ENCODE results near the gene TBC1D5. TPM values are rescaled to one million over a fixed set of nuclear protein-coding genes. Genes with fewer than 3 reads are reported as not detected.

The TBC1D5 gene
- total RNA-seq, 1 experiment from 2014 or later: 38.3 TPM

GRCh38 chr3:17360991-17361390 is 381.4 kb downstream of the TBC1D5 start:
- no peak overlapping the region for H3K27ac Mint-ChIP-seq (ENCODE audit: unreplicated experiment)
- intact Hi-C loops (cut with micrococcal nuclease; ENCODE audit: unreplicated experiment): no loop called here
- TF ChIP-seq CTCF (IDR thresholded peaks at IDR 0.05; ENCODE audit: unreplicated experiment): no peak
- no peaks in the 10 kb centered on the region for H3K9me3 Mint-ChIP-seq (ENCODE audit: low read depth, unreplicated experiment)
- BruUV-seq (replicated peaks): no TSS peak
- no peaks in the 10 kb centered on the region for H3K4me1 Mint-ChIP-seq (ENCODE audit: low read depth, unreplicated experiment)
- CTCF ChIA-PET: no interaction called here
- H3K27me3 Mint-ChIP-seq (ENCODE audit: unreplicated experiment): no peaks in the 10 kb centered on the region
- no peaks in the 10 kb centered on the region for H3K36me3 Mint-ChIP-seq (ENCODE audit: insufficient read depth, unreplicated experiment)
- no peak for DNase-seq
- no peak overlapping the region for H3K4me3 Mint-ChIP-seq (ENCODE audit: low read depth, unreplicated experiment)

- CTCF ChIA-PET: no interaction called here
- Mint-ChIP-seq H3K9me3 (ENCODE audit: low read depth, unreplicated experiment) (no peaks in the 10 kb centered on the region), H3K4me3 (ENCODE audit: low read depth, unreplicated experiment) (no peak overlapping the region), H3K4me1 (ENCODE audit: low read depth, unreplicated experiment) (no peaks in the 10 kb centered on the region), H3K36me3 (ENCODE audit: insufficient read depth, unreplicated experiment) (no peaks in the 10 kb centered on the region), H3K27ac (ENCODE audit: unreplicated experiment) (no peak overlapping the region), H3K27me3 (ENCODE audit: unreplicated experiment) (no peaks in the 10 kb centered on the region)
- no TSS peak for BruUV-seq (replicated peaks)
- intact Hi-C loops (cut with micrococcal nuclease; ENCODE audit: unreplicated experiment): no loop called here
- TF ChIP-seq CTCF (IDR thresholded peaks at IDR 0.05; ENCODE audit: unreplicated experiment): no peak
- DNase-seq: no peak
Observed at GRCh38 chr3:17359911-17360310, 382.5 kb downstream of the TBC1D5 start.

GRCh38 chr3:17357035-17357710 is 385.3 kb downstream of the TBC1D5 start:
- intact Hi-C loops (cut with micrococcal nuclease; ENCODE audit: unreplicated experiment): no loop called here
- Mint-ChIP-seq H3K9me3 (ENCODE audit: low read depth, unreplicated experiment) (no peaks in the 10 kb centered on the region), H3K27me3 (ENCODE audit: unreplicated experiment) (no peaks in the 10 kb centered on the region), H3K4me1 (ENCODE audit: low read depth, unreplicated experiment) (no peaks in the 10 kb centered on the region), H3K36me3 (ENCODE audit: insufficient read depth, unreplicated experiment) (no peaks in the 10 kb centered on the region), H3K27ac (ENCODE audit: unreplicated experiment) (no peak overlapping the region), H3K4me3 (ENCODE audit: low read depth, unreplicated experiment) (no peak overlapping the region)
- DNase-seq: no peak
- CTCF ChIA-PET: no interaction called here
- no TSS peak for BruUV-seq (replicated peaks)
- no peak for TF ChIP-seq CTCF (IDR thresholded peaks at IDR 0.05; ENCODE audit: unreplicated experiment)

- intact Hi-C loops (cut with micrococcal nuclease; ENCODE audit: unreplicated experiment): no loop called here
- no TSS peak for BruUV-seq (replicated peaks)
- TF ChIP-seq CTCF (IDR thresholded peaks at IDR 0.05; ENCODE audit: unreplicated experiment): no peak
- Mint-ChIP-seq H3K4me3 (ENCODE audit: low read depth, unreplicated experiment) (no peak overlapping the region), H3K36me3 (ENCODE audit: insufficient read depth, unreplicated experiment) (no peaks in the 10 kb centered on the region), H3K9me3 (ENCODE audit: low read depth, unreplicated experiment) (no peaks in the 10 kb centered on the region), H3K4me1 (ENCODE audit: low read depth, unreplicated experiment) (no peaks in the 10 kb centered on the region), H3K27me3 (ENCODE audit: unreplicated experiment) (no peaks in the 10 kb centered on the region), H3K27ac (ENCODE audit: unreplicated experiment) (no peak overlapping the region)
- no peak for DNase-seq
- CTCF ChIA-PET: no interaction called here
Observed at GRCh38 chr3:17356585-17356984, 385.8 kb downstream of the TBC1D5 start.

Data from Calu3 (cell line).